ENCODE data around the gene SLIT3. TPM values are rescaled to one million over a fixed set of nuclear protein-coding genes. Genes with fewer than 3 reads are reported as not detected.

Gene SLIT3
- total RNA-seq, 1 donor from 2014 or later, result 70.0 TPM

GRCh38 chr5:168842571-168843205 is 458.3 kb downstream of the SLIT3 start:
- DNase-seq (no peak), ATAC-seq (no peak)
- Histone ChIP-seq H3K9me3 (no peaks in the 10 kb centered on the region), H3K27ac (no peak overlapping the region), H3K4me3 (no peak overlapping the region), H3K27me3 (peaks cover 21% of the 10 kb centered on the region), H3K4me1 (no peaks in the 10 kb centered on the region), H3K36me3 (no peaks in the 10 kb centered on the region)
- no peak for TF ChIP-seq CTCF (IDR thresholded peaks at IDR 0.05)
- intact Hi-C loops (cut with DNase I), result no loop called here

DNA sequence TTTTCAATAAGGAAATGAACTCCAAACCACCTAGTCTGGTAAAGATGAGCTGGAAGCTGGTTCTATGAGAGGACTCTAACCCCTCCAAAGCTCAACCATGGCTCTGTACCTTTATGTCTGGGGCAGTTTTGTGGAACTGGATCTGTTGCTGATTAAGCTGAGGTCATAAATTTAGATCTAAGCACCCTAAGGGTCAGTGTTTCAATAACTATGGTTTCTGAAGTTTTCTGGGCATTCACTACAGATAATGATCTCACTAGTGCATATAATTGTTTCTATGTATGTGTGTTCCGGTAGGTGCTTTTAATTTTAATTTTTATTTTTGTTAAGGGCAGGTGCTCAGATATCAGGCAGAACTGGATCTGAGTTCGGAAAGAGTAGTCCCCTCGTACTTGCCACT is 463.1 kb downstream of the SLIT3 start:
- Histone ChIP-seq H3K4me1 (no peaks in the 10 kb centered on the region), H3K36me3 (no peaks in the 10 kb centered on the region), H3K9me3 (no peaks in the 10 kb centered on the region), H3K27me3 (no peaks in the 10 kb centered on the region), H3K4me3 (no peak overlapping the region), H3K27ac (no peak overlapping the region)
- no peak for TF ChIP-seq CTCF (IDR thresholded peaks at IDR 0.05)
- ATAC-seq, result no peak
- intact Hi-C loops (cut with DNase I), result no loop called here
- no peak for DNase-seq

DNA sequence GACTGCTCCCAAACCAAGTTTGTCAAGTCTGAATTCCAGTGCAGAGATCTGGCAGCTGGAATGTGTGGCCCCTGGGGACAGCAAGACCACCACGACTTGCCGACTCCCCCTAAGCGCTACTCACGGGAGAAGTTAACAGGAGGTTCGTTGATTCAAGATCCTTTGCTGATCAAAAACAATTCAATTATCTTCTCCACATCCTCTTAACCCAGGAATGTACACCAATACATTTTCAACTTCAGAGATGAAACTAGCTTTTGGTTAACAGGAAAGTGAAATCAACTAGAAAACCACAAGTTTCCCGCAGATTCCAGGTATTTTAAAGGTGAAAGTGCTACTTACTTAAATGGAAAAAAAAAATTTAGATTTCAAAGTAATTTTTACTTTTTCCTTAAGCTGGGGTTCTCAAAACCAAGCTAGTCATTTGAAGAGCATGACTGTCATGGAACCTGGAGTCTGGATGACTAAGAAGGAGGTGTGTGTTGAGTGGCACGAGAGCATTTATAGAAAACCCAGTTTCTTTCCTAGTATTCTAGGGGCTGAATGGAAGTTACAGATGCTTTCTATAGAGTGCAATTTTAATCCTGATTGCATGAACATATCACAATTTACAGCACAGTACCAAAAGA is 464.2 kb downstream of the SLIT3 start:
- intact Hi-C loops (cut with DNase I), result no loop called here
- Histone ChIP-seq H3K27me3 (no peaks in the 10 kb centered on the region), H3K4me1 (no peaks in the 10 kb centered on the region), H3K27ac (no peak overlapping the region), H3K9me3 (no peaks in the 10 kb centered on the region), H3K36me3 (no peaks in the 10 kb centered on the region), H3K4me3 (no peak overlapping the region)
- no peak for DNase-seq
- ATAC-seq, result no peak
- no peak for TF ChIP-seq CTCF (IDR thresholded peaks at IDR 0.05)

GRCh38 chr5:168833936-168834335 is 467.0 kb downstream of the SLIT3 start:
- H3K4me1 ChIP-seq, result no peaks in the 10 kb centered on the region
- no peak for TF ChIP-seq CTCF (IDR thresholded peaks at IDR 0.05)
- ATAC-seq (no peak), DNase-seq (no peak)
- H3K27me3 ChIP-seq, result peaks cover 7% of the 10 kb centered on the region
- H3K9me3 ChIP-seq, result no peaks in the 10 kb centered on the region
- no peak overlapping the region for H3K4me3 ChIP-seq
- H3K36me3 ChIP-seq, result no peaks in the 10 kb centered on the region
- intact Hi-C loops (cut with DNase I), result no loop called here
- H3K27ac ChIP-seq, result no peak overlapping the region

DNA sequence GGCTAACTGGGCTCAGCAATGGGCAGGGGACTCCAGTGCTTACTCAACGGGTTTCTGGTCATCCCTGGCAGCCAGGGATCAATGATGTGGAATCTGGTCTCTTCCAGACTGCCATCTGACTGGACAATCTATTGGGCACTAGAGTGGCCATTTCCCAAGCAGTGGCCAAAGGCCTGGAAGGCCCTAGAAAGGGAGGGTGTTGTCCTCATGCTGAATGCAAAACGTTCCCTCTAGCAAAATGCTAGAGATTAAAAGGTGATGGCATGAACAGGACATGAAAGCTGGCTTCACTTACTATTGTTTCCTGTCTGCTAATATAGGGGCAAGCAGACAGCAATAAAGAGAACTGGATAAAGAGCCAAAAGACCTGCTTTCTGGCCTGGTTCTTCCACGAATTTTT is 467.6 kb downstream of the SLIT3 start:
- DNase-seq (no peak), ATAC-seq (no peak)
- intact Hi-C loops (cut with DNase I), result no loop called here
- H3K36me3 ChIP-seq, result no peaks in the 10 kb centered on the region
- H3K4me1 ChIP-seq, result no peaks in the 10 kb centered on the region
- TF ChIP-seq CTCF (IDR thresholded peaks at IDR 0.05), result no peak
- H3K27me3 ChIP-seq, result peaks cover 12% of the 10 kb centered on the region
- H3K4me3 ChIP-seq, result no peak overlapping the region
- H3K9me3 ChIP-seq, result no peaks in the 10 kb centered on the region
- H3K27ac ChIP-seq, result no peak overlapping the region

All from upper lobe of right lung (tissue), 1 donor.